ENCODE data around the gene NUP50. TPM values are rescaled to one million over a fixed set of nuclear protein-coding genes. Genes with fewer than 3 reads are reported as not detected.

The NUP50 gene
- total RNA-seq, 1 donor from 2014 or later = 103 TPM

- peaks cover 10% of the 10 kb centered on the region for H3K27me3 Mint-ChIP-seq (ENCODE audit: unreplicated experiment)
- peaks cover 24% of the 10 kb centered on the region for H3K4me1 Mint-ChIP-seq (ENCODE audit: unreplicated experiment)
- peak overlapping the region; percentile 44 for H3K27ac Mint-ChIP-seq (ENCODE audit: unreplicated experiment)
- no peak for DNase-seq (ENCODE audit: low spot score)
- H3K4me3 Mint-ChIP-seq (ENCODE audit: unreplicated experiment) = no peak overlapping the region
- TF ChIP-seq CTCF (IDR thresholded peaks at IDR 0.05; ENCODE audit: unreplicated experiment) = no peak
- no peaks in the 10 kb centered on the region for H3K36me3 Mint-ChIP-seq (ENCODE audit: low read depth, unreplicated experiment)
- H3K9me3 Mint-ChIP-seq (ENCODE audit: unreplicated experiment) = no peaks in the 10 kb centered on the region
Observed at GRCh38 chr22:45223304-45224117, 59.8 kb downstream of the NUP50 start.

- peaks cover 11% of the 10 kb centered on the region for H3K27me3 Mint-ChIP-seq (ENCODE audit: unreplicated experiment)
- peak overlapping the region; percentile 16 for H3K27ac Mint-ChIP-seq (ENCODE audit: unreplicated experiment)
- H3K4me3 Mint-ChIP-seq (ENCODE audit: unreplicated experiment) = no peak overlapping the region
- H3K36me3 Mint-ChIP-seq (ENCODE audit: low read depth, unreplicated experiment) = no peaks in the 10 kb centered on the region
- no peak for TF ChIP-seq CTCF (IDR thresholded peaks at IDR 0.05; ENCODE audit: unreplicated experiment)
- DNase-seq (ENCODE audit: low spot score) = no peak
- H3K9me3 Mint-ChIP-seq (ENCODE audit: unreplicated experiment) = no peaks in the 10 kb centered on the region
- H3K4me1 Mint-ChIP-seq (ENCODE audit: unreplicated experiment) = peaks cover 24% of the 10 kb centered on the region
Observed at GRCh38 chr22:45224331-45224730, 60.6 kb downstream of the NUP50 start.

GRCh38 chr22:45224988-45225731 is 61.4 kb downstream of the NUP50 start:
- Mint-ChIP-seq H3K27me3 (ENCODE audit: unreplicated experiment) (peaks cover 13% of the 10 kb centered on the region), H3K4me3 (ENCODE audit: unreplicated experiment) (no peak overlapping the region), H3K36me3 (ENCODE audit: low read depth, unreplicated experiment) (no peaks in the 10 kb centered on the region), H3K27ac (ENCODE audit: unreplicated experiment) (no peak overlapping the region), H3K9me3 (ENCODE audit: unreplicated experiment) (no peaks in the 10 kb centered on the region), H3K4me1 (ENCODE audit: unreplicated experiment) (peaks cover 24% of the 10 kb centered on the region)
- TF ChIP-seq CTCF (IDR thresholded peaks at IDR 0.05; ENCODE audit: unreplicated experiment) = no peak
- no peak for DNase-seq (ENCODE audit: low spot score)

GRCh38 chr22:45225732-45226502 is 62.2 kb downstream of the NUP50 start:
- TF ChIP-seq CTCF (IDR thresholded peaks at IDR 0.05; ENCODE audit: unreplicated experiment) = no peak
- Mint-ChIP-seq H3K27me3 (ENCODE audit: unreplicated experiment) (peaks cover 13% of the 10 kb centered on the region), H3K9me3 (ENCODE audit: unreplicated experiment) (no peaks in the 10 kb centered on the region), H3K4me1 (ENCODE audit: unreplicated experiment) (peaks cover 22% of the 10 kb centered on the region), H3K36me3 (ENCODE audit: low read depth, unreplicated experiment) (no peaks in the 10 kb centered on the region), H3K27ac (ENCODE audit: unreplicated experiment) (no peak overlapping the region), H3K4me3 (ENCODE audit: unreplicated experiment) (peak overlapping the region; percentile 38)
- DNase-seq (ENCODE audit: low spot score) = no peak

All from endothelial cell (in vitro differentiated cells).